IPS-NIHi11 (cell line): ENCODE data around the gene NR2E1.

ENCODE experiments used
- DNase-seq: peaks from one replicate; pipeline ENCODE4 v3.0.0; 2012; ENCODE audit warnings: mixed read lengths, low spot score

The NR2E1 gene

GRCh38 chr6:108156180-108156937, 9.5 kb upstream of the NR2E1 start:
- peak; percentile 33 for DNase-seq

GRCh38 chr6:108156938-108157233, 8.9 kb upstream of the NR2E1 start:
- DNase-seq = no peak

- peak; percentile 76 for DNase-seq
These were observed 8.4 kb upstream of the NR2E1 start for GRCh38 chr6:108157234-108157980.

- peak; percentile 29 for DNase-seq
These were observed 7.8 kb upstream of the NR2E1 start for GRCh38 chr6:108157981-108158525.

- DNase-seq = no peak
These were observed 5.8 kb upstream of the NR2E1 start for GRCh38 chr6:108159981-108160380.

- DNase-seq = no peak
These were observed 4.0 kb upstream of the NR2E1 start for GRCh38 chr6:108161724-108162282.

- DNase-seq = no peak
These were observed 2.6 kb upstream of the NR2E1 start for GRCh38 chr6:108163267-108163643.

- DNase-seq = no peak
These were observed 1.9 kb upstream of the NR2E1 start for GRCh38 chr6:108163644-108164542.

GRCh38 chr6:108164543-108164814, 1.3 kb upstream of the NR2E1 start:
- no peak for DNase-seq

- DNase-seq = peak; percentile 57
These were observed 761 bp upstream of the NR2E1 start for GRCh38 chr6:108164815-108165706.

GRCh38 chr6:108166664-108167448, 1.0 kb downstream of the NR2E1 start:
- DNase-seq = no peak

- peak; percentile 59 for DNase-seq
These were observed 1.7 kb downstream of the NR2E1 start for GRCh38 chr6:108167449-108168089.

- no peak for DNase-seq
These were observed 2.3 kb downstream of the NR2E1 start for GRCh38 chr6:108168090-108168463.

- peak; percentile 53 for DNase-seq
These were observed 3.0 kb downstream of the NR2E1 start for GRCh38 chr6:108168501-108169463.

GRCh38 chr6:108169464-108170331, 3.9 kb downstream of the NR2E1 start:
- DNase-seq = no peak

GRCh38 chr6:108170332-108171290, 4.8 kb downstream of the NR2E1 start:
- DNase-seq = no peak
